Activated CD8-positive, alpha-beta memory T cell treated with anti-CD3 and anti-CD28 coated beads for 1 hour (primary cell): ENCODE measurements around the gene IPCEF1.
"Not testable (repeated sequence)": the region's sequence is repeated elsewhere in the genome, so short reads cannot be mapped to it uniquely, and the experiment has no call there.

Source experiments
- DNase-seq, 2 donors: peaks; one replicate each; pipeline ENCODE4 v3.0.0-alpha.2; 2020; ENCODE audit warnings: low read depth in 1 of 2; ENCODE audit errors: extremely low read depth in 1 of 2

Gene IPCEF1

DNA sequence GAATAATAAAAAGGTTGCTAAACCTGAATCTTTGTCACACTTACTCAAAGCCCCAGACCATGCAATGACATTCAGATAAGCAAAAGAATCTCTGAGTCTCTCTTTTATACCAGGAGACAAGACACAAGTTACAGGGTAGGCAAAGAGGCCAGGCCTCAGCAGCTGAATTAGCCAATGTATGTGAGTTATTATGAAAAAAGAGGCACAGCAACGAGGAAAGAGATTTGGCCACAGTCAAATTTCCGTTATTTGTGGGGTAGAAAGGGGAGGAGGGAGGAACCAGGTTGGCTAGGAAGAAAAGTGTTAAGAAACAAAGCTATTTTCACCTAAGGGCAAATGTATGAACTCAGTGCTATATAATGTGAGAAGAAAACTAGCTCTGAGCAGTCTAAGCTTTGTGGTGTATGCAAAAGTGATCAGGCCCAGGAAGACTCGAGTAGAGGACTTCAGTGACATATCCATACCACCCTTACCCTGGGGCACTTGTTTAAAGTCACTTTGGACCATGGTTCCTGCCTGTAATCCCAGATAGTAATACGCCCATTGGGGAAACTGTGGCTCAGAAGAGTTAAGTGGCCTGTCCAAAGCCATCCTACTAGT, 19.1 kb downstream of the IPCEF1 start:
- DNase-seq: no peak

DNA sequence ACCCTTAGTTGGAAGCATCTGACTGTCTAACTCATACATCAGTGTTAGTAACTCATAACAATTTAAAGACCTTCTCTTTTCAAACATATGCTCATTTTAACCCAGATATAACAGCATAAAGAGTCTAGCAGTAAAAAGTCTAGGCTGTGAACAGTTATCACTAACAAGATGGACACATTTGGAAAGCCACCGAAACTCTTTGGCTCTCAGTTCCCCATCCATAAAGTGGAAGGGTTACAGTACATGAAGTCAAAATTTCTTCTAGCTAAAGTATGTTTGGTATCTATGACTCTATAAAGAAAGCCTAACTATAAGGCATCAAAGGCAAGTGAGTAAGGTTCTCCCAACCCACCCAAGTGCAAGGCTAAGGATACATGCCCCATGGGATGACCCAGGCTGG, 22.5 kb downstream of the IPCEF1 start:
- not testable (repeated sequence) for DNase-seq

DNA sequence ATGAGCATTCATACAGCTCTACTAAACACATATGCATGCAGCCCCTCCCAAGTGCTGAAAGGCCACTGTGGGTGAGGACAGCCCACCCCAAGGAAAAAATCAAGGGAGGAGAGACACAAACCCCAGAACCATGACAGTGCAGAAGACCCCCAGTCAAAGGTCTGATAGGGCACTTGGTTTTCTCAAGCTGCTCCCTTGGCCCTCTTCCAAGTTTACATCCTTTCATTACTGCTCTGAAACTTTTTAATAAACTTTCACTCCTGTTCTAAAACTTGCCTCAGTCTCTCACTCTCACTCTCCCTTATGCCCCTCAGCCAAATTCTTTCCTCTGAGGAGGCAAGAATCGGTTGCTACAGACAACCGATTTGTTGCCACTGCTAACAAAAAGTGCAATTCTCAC, 24.9 kb downstream of the IPCEF1 start:
- no peak for DNase-seq

DNA sequence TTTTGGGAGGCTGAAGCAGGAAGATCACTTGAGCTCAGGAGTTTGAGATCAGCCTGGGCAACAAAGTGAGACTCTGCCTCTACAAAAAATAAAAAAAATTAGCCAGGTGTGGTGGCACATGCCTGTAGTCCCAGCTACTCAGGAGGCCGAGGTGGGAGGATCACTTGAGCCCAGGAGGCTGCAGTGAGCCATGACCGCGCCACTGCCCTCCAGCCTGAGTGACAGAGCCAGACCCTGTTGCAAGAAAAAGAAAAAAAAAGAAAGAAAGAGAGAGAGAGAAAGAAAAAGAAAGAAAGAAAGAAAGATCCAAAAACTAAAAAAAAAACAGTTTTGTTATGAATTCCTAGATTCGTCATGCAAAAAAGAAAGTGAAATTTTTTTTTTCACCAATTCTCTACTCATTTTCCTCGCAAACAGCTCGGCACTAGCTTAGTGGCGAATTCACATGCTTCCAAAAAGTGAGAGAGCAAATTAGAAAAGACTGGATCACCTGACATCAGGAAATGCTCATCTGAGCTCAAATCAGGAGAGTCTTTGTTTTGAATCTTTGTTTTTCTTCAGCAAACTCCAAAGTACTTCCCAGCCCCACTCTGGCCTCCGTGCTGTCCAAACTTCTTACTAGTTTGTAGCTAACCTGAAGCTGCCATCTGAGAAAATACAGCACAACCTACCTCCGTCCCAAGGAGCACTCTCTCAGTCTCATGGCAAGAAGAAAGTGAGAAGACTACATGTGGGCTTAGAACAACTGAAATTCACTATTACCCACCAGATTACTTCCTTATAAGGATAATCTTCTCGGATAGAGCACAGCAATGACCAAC, 27.0 kb downstream of the IPCEF1 start:
- DNase-seq: no peak

DNA sequence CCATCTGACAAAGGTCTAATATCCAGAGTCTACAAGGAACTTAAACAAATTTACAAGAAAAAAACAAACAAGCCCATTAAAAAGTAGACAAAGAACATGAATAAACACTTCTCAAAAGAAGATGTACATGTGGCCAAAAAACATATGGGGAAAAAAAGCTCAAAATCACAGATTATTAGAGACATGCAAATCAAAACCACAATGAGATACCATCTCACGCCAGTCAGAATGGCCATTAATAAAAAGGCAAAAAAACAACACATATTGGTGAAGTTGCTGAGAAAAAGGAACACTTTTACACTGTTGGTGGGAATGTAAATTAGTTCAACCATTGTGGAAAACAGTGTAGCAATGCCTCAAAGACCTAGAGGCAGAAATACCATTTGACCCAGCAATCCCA, 29.3 kb downstream of the IPCEF1 start:
- not testable (repeated sequence) for DNase-seq

DNA sequence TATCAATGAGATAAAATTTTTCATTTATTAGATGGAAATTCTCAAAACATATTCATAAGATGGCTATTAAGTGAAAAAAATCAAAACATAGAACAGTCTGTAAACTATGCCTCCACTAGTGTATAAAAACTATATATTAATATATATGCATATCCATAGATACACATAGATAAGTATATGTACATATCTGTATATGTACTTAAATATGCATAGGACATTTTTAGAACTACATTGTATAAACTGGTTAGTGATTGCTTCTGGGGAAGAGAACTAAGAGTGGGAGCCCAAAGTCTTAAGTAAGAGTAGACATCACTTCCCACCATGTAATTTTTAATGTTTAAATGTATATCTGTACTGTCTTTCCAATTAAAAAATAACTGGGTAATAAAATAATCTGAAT, 31.5 kb downstream of the IPCEF1 start:
- DNase-seq: no peak

DNA sequence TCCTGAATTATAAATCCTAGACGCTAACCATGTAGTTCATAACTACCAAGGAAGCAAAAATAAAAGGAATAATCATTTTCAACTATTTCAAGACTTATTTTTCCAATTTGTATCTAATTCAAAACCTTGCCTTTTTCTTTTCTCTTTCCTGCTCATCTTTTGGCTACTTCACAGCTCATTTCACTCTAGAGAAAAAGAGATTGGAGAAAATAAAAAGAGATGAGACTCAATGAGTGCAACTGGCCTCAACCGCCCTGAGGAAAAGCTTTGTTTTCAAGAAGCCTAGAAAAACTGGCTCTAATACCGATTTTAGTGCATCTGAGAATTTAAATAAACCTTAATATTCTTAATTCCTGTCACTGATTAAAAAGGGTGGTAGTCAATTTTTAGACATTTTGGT, 36.4 kb downstream of the IPCEF1 start:
- no peak for DNase-seq

DNA sequence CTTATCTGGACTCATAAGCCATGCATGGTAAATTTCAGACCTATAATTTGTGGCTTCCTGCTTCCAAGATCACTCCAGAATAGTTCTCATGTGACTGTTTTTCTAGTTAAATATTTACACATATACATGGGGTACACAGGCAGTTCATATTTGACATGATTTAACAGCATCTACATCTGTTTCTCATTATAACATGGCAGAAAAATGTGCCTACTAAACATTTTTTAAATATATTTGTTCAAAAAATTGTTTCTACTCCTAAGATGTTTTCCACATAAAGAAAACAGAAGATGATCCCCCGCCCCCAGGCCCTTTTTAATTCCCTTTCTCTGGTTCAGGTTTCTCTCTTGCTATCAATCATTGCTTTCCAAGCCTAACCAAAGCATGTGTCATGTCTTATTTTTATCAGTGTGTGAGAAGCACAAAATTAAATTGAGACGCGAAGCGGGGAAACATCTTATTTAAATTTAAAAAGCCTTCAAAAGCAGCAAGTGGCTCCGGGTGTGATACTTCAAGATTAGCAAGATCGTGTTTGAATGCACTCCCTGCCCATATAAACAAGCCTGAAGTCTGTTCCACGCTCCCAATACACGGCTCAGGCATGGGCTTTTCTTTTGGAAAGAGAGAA, 37.3 kb downstream of the IPCEF1 start:
- no peak for DNase-seq

DNA sequence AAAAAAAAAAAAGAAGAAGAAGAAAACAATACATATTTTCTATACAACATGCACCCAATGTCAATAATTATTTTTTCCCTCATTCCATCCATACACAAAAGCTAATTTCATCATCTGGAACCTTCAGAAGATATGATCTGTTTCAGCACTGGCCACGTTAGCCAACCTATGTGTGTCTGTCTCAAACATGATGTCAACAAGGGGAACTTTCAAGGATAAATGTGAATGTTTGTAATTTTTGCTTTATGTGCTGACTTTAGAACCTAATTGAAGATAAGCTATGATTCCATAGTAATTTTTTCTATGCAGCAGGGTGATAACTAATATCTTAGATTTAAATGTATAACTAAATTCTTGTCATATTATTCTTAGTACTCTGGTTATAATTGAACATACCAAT, 37.9 kb downstream of the IPCEF1 start:
- no peak for DNase-seq

DNA sequence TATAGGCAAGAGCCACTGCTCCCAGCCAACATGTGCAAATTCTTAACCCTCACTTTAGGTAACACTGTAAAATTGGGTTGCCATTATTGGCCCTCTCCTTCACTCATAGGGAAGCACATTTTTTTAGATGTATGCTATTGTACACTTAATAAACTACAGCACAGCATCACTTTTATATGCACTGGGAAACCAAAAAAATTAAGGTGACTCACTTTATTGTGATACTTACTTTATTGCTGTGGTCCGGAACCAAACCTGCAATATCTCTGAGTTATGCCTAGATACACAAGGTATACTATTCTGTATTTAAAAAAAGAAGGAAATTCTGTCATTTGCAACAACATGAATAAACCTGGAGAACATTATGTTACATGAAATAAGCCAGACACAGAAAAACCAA, 40.5 kb downstream of the IPCEF1 start:
- no peak for DNase-seq

DNA sequence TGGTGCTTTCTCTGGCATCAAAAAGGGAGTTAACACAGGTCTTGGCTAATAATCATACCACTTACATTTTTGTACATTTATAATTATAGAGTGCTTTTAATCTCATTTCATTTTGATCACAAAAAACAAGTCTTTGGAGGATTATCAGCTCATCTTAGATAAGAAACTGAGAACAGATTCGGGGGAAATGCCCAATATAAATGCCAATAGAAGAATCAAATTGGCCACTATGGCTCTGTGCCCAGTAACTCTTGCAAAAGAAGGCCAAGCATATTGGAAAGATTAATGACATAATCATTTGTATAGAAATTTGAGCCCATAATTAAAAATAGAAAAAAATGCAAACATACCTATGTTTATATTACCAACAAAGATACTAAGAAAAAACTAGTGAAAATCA, 42.5 kb downstream of the IPCEF1 start:
- DNase-seq: no peak

DNA sequence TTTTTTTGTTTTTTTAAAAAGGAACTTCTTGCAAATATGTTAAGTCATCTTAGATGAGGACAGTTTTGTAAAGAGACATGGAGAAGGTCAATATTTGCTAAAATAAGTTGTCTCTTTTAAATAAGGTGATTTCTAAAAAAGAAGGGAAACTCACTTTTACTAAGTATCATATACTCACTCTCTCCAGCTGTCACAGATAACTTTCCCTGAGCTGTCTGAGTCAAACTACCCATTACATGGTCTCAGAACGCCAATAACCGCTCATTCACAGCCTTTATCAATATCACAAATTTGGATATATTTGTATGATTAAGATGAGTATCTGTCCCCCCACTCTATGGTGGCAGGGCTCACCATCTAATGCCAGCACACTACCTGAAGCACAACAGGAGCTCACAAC, 47.6 kb downstream of the IPCEF1 start:
- no peak for DNase-seq

DNA sequence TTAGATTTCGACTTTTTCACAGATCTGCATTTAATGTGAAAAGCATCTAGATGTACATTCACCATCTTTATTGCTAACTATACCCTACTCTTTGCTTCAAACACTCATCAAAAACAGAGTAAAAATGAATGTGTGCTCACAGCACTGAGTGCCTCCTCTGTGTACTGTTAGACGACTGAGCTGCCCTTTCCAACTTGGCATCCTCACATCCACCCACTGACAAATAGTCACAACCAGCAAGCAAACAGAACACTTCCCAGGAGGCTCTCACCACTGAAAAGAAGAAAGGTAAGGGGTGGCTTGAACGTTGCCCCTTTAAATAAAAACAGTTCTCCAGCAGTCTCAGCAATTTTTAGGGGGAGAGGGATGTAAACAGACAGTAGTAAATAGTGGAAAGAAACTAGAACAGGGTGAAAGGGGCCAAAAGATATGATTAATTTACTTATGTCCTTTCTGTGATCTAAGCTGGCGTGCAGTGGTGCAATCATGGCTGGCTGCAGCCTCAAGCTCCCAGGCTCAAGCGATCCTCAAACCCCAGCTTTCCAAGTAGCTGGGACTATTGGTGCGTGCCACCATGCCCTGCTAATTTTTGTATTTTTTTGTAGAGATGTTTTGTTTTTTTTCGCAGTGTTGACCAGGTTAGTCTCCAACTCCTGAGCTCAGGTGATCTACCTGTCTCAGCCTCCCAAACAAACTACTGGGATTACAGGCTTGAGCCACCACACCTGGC, 48.7 kb downstream of the IPCEF1 start:
- DNase-seq: no peak

DNA sequence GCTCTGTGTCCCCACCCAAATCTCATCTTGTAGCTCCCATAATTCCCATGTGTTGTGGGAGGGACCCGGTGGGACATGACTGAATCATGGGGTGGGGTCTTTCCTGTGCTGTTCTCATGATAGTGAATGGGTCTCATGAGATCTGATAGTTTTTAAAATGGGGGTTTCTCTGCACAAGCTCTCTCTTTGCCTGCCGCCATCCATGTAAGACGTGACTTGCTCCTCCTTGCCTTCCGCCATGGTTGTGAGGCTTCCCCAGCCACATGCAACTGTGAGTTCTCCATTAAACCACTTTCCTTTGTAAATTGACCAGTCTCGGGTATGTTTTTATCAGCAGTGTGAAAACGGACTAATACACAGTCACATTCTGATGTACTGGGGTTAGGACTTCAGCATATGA, 49.5 kb downstream of the IPCEF1 start:
- not testable (repeated sequence) for DNase-seq

DNA sequence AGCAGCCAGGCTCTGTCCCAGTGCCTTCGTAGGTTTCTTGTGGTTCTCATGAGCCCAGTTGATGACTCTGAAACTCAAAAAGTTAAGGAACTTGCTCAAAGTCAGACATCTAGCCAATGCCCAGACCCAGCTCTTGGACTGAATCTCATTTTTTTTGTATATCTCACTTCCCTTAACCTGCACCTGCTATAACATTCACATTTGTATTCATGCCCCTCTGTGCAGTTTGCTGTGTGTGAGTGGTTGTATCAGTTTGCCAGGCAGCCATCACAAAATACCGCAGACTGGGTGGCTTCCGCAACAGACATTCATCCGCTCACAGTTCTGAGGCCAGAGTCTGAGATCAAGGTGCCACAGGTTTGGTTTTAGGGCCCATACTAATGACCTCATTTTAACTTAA, 49.9 kb downstream of the IPCEF1 start:
- no peak for DNase-seq

DNA sequence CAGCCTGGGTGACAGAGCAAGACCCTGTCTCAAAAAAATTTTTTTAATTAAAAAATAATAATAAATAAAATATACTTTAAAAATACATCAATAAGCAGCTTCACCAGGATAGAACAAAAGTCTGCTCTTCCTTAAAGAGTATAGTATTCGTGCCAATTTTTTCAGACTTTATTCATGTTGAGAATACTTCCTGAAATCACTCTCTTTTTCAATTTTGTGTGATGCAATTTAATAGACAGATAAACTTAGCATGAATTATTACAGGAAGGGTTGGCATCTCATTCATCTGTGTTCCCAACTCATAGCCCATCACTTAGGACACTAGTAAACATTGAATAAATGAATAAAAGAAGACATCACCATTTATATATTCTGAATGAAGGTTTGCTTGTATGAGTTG, 52.4 kb downstream of the IPCEF1 start:
- no peak for DNase-seq

DNA sequence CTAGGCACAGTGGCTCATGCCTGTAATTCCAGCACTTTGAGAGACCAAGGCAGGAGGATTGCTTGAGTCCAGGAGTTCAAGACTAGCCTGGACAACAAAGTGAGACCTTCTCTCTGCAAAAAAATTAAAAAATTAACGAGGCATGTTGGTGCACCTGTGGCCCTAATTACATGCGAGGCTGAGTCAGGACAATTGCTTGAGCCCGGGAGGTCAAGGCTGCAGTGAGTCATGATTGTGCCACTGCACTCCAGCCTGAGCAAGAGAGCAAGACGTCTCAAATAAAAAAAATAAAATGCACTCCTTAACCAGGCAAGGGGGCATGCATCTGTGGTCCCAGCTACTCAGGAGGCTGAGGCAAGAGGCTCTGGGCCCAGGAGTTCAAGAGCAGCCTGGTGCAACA, 53.0 kb downstream of the IPCEF1 start:
- not testable (repeated sequence) for DNase-seq

DNA sequence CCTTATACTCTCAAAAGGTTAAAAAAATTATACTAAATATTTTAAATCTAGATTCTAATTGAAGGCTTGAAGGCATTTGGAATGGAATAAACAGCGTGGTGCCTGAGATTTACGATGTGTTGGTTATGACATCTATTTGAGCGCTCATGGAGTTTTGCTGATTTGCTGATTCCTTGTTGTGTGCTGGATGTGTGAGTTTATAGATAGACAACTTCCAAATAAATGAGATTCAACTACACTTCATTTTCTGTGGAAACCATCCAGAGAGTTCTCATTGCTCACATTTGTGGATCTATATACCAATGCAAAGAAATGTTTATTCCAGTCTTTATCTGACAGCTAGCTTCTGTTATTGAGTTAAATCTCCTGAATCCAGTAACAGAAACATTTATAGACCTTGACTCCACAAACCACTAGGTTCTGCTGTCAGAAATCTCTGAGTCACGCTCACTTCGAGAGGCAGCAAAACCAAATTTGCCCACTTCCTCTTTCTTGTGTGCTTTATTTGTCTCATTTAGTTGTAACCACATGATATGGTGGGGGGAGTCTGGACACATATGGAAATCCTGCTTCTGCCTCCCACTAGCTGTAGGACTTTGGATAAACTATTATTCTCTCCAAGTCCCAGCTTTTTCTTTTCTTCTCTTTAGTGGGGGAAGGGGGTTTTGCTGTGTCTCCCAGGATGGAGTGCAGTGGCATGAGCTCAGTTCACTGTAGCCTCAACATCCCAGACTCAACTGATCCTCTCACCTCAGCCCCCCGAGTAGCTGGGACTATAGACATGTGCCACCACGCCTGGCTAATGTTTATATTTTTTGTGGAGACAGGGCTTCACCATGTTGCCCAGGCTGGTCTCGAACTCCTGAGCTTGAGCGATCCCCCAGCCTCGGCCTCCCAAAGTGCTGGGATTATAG, 54.5 kb downstream of the IPCEF1 start:
- no peak for DNase-seq

DNA sequence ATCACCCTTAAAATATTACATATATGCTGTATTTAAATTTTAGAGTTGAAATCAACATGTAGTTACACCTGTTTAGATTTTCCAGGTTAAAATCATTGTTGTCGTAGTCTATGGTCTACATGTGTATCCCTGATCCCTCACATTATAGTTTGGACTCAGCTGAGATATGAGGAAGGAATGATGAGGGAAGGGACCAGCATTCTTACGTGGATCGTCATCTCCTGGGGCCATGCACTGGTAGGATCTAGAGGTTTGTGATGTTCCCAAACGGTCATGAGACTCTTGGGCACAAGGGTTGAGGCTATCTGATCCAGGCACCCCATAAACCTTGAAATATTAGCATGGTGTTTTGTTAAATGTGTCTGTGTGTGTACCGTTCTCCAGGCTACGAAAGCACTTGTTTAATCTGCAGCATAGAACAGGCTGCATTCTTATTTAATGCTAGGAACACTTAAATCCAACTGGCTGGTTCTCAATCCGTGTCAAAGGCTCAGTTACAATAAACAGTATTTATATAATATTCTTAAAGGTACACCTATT, 55.4 kb downstream of the IPCEF1 start:
- no peak for DNase-seq

DNA sequence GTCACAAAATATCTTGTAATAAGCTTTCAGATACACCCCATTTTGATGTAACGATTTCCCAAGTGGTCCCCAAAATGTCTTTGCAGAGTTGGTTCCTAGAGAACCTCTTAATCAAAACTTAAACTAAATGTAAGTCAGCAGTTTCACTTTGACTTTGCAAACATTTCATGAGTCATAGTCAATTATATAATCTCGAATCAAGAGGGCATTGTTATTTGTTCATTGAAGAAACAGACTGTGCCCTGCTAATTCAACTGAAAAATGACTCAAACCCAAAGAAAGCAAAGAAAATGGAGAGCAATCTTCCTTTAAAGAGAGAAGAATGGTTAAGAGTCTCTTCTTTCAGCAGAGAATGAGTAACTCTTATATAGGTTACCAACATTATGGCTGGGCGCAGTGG, 58.3 kb downstream of the IPCEF1 start:
- DNase-seq: no peak
